GM23248 (cell line): ENCODE results near the gene VHLL.

Experiments used
- EZH2 ChIP-seq: fragments of 200-600 bp; sonication (generic); IDR thresholded peaks from 2 replicates; pipeline ENCODE4 v1.6.1; 2018; ENCODE audit warnings: antibody characterized with exemption, mild to moderate bottlenecking; ENCODE audit not compliant: insufficient read depth, poor library complexity, severe bottlenecking
- EZH2phosphoT487 ChIP-seq: fragments of 200-600 bp; sonication (generic); IDR thresholded peaks from 2 replicates; pipeline ENCODE4 v1.6.1; 2018; ENCODE audit warnings: antibody characterized with exemption, moderate library complexity, mild to moderate bottlenecking, low read depth; ENCODE audit not compliant: insufficient read depth

- no peak for TF ChIP-seq EZH2phosphoT487
- TF ChIP-seq EZH2, result no peak
Observed at GRCh38 chr1:156289857-156290256, 9.2 kb downstream of the VHLL start.
